ENCODE results near the gene S100PBP. TPM values are rescaled to one million over a fixed set of nuclear protein-coding genes. Genes with fewer than 3 reads are reported as not detected.

The S100PBP gene
- total and polyA plus RNA-seq, 7 donors = 3.9 to 18.1 (median 9.7) TPM

GRCh38 chr1:32895325-32896215 is 78.1 kb downstream of the S100PBP start:
- no peak for DNase-seq
- H3K9me3 ChIP-seq = no peaks in the 10 kb centered on the region
- no peak overlapping the region for H3K27ac ChIP-seq
- H3K36me3 ChIP-seq (ENCODE audit: insufficient read depth in 1 of 2, low read depth in 1 of 2) = no peaks in the 10 kb centered on the region
- ATAC-seq = no peak
- TF ChIP-seq CTCF (IDR thresholded peaks at IDR 0.05) = no peak
- intact Hi-C loops (cut with DNase I) = no loop called here
- WGBS, 3 donors = 90 to 93% (median 90%) methylated on average over 24 to 26 of the region's 26 CpGs
- peaks cover 0 to 34% (median 17%) of the 10 kb centered on the region in 3 donors for H3K27me3 ChIP-seq (ENCODE audit: insufficient read depth in 3 of 3, low read length in 2 of 3)
- H3K4me1 ChIP-seq = no peaks in the 10 kb centered on the region
- H3K4me3 ChIP-seq = no peak overlapping the region

GRCh38 chr1:32896451-32896850 is 79.0 kb downstream of the S100PBP start:
- Histone ChIP-seq H3K9me3 (no peaks in the 10 kb centered on the region), H3K27ac (no peak overlapping the region), H3K36me3 (ENCODE audit: insufficient read depth in 1 of 2, low read depth in 1 of 2) (no peaks in the 10 kb centered on the region), H3K27me3 (ENCODE audit: insufficient read depth in 3 of 3, low read length in 2 of 3) (peaks cover 0 to 27% (median 17%) of the 10 kb centered on the region in 3 donors), H3K4me1 (no peaks in the 10 kb centered on the region), H3K4me3 (no peak overlapping the region)
- intact Hi-C loops (cut with DNase I) = no loop called here
- WGBS, 3 donors = 63 to 75% (median 72%) methylated on average over 5 of the region's 5 CpGs
- TF ChIP-seq CTCF (IDR thresholded peaks at IDR 0.05) = no peak
- no peak for ATAC-seq
- DNase-seq = no peak

- intact Hi-C loops (cut with DNase I) = no loop called here
- Histone ChIP-seq H3K27ac (no peak overlapping the region), H3K9me3 (no peaks in the 10 kb centered on the region), H3K36me3 (ENCODE audit: insufficient read depth in 1 of 2, low read depth in 1 of 2) (no peaks in the 10 kb centered on the region), H3K27me3 (ENCODE audit: insufficient read depth in 3 of 3, low read length in 2 of 3) (peaks cover 0 to 25% (median 19%) of the 10 kb centered on the region in 3 donors), H3K4me3 (no peak overlapping the region), H3K4me1 (no peaks in the 10 kb centered on the region)
- DNase-seq (no peak), ATAC-seq (no peak)
- TF ChIP-seq CTCF (IDR thresholded peaks at IDR 0.05) = no peak
- WGBS, 3 donors = 72 to 75% (median 73%) methylated on average over 11 of the region's 11 CpGs
Measured at GRCh38 chr1:32897082-32898049, 79.9 kb downstream of the S100PBP start.

- DNase-seq (no peak), ATAC-seq (no peak)
- no peak overlapping the region for H3K27ac ChIP-seq
- no peak overlapping the region for H3K4me3 ChIP-seq
- 86 to 93% (median 92%) methylated on average over 9 of the region's 9 CpGs for WGBS, 3 donors
- no peak for TF ChIP-seq CTCF (IDR thresholded peaks at IDR 0.05)
- intact Hi-C loops (cut with DNase I) = no loop called here
- no peaks in the 10 kb centered on the region for H3K4me1 ChIP-seq
- H3K36me3 ChIP-seq (ENCODE audit: insufficient read depth in 1 of 2, low read depth in 1 of 2) = no peaks in the 10 kb centered on the region
- H3K27me3 ChIP-seq (ENCODE audit: insufficient read depth in 3 of 3, low read length in 2 of 3) = peaks cover 0 to 23% (median 13%) of the 10 kb centered on the region in 3 donors
- H3K9me3 ChIP-seq = no peaks in the 10 kb centered on the region
Measured at GRCh38 chr1:32898056-32898455, 80.6 kb downstream of the S100PBP start.
